ENCODE data around the gene CLEC16A.
"Not testable (repeated sequence)": the region's sequence is repeated elsewhere in the genome, so short reads cannot be mapped to it uniquely, and the experiment has no call there.

CLEC16A gene

DNA sequence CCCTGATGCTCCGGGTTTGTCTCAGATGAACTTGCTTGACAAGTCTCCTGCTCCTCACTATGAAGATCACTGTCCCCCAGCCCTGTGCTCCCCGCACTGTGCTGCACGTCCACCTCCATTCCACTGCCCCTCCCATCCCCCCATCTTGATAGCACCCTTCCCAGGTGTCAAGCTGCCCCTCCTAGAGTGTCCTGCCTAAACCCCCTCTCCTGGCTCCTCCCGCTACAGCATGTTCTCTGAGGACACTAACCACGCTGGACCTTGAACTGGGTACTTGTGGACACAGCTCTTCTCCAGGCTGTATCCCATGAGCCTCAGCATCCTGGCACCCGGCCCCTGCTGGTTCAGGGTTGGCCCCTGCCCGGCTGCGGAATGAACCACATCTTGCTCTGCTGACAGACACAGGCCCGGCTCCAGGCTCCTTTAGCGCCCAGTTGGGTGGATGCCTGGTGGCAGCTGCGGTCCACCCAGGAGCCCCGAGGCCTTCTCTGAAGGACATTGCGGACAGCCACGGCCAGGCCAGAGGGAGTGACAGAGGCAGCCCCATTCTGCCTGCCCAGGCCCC lies 20.6 kb upstream of the CLEC16A start:
- no peak for DNase-seq

DNA sequence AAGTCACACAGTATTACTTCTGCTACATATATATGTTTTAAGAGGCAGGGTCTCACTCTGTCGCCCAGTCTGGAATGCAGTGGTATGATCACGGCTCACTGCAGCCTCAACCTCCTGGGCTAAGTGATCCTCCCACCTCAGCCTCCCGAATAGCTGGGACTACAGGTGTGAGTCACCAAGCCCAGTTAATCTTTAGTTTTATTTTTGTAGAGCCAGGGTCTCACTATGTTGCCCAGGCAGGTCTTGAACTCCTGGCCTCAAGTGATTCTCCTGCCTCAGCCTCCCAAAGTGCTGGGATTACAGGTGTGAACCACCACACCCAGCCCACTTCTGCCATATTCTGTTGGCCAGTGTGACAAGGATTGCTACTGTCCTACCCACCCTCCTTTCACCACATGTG lies 19.1 kb upstream of the CLEC16A start:
- DNase-seq = not testable (repeated sequence)

DNA sequence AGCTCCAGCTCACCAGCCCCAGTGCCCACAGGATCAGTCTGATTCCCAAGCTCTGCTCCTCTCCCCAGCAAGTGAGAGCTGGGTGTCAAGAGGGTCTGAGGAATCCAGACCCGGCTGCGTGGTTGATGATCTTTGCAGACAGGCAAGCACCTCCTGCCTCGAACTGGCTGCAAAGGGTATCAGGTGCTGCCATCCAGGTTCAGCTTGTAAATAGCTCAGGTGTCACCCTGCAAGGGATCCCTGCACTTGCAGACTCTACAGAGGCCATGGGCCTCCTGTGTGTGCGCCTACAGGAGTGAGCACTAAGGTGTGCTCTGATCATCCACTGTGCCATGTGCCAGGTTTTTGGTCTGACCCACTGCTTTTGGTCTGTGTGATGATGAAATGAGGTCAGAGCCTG lies 18.3 kb upstream of the CLEC16A start:
- no peak for DNase-seq

DNA sequence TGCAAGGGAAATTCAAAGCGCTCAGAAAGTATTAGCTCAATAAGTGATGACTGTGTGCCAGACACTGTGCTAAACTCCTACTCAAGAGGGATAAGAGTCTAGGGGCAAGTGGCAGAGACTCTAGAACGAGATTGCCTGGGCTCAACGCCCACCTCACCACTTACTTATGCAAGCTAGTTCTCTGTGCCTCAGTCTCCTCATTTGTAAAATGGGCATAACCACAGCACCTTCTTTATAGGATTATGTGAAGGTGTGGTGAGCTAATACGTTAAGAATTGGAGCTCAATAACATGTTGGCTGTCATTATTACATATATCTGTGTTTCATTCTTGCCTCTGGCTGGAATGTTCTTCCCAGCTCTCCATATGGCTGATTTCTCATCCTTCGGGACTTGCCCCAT lies 17.5 kb upstream of the CLEC16A start:
- DNase-seq = no peak

DNA sequence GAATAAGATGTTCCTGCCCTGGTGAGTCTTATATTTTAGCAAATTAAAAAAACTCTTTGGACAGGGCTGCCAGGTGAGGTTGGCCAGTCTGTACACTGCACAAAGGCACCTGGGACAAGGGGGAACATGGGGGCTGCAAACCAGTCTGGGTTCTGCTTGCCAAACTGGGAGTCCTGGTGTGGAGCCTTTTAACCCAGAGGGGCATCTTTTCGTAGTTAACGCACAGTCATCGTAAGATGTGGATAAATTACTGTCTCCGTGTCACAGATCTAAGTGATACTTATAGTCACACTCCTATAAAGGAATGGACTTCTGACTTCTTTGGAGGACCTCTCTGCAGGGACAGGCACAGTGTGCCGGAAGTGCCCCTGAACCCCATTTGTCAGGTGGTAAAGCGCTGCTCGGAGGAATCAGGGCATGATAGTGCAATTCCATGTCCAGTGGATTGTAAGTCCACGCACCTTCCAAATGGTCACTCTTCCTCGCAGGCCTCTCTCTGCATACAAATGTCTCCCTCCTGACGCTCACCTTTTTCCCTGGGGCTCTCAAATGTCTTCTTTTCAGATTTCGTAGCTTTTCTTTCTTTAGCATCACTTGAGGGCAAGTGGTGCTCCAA lies 16.8 kb upstream of the CLEC16A start:
- no peak for DNase-seq

DNA sequence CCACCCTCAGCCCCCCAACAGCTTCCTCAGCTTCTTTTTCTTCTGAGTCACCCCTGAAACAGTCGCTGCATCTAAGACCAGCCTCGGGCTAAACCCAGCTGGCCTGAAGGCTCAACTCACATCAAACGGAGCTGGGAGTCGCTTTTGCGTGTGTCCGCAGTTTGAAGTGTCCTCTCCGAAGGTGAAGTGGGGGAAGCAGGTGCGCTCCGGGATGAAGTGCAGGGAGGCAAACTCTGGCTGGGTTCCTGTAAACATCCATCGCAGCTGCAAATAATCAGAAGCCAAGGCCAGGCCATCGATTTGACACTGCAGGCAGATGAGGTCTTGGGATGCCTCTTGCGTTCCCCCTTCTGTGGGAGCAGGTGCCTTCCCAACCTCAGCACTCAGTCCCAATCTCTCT lies 15.3 kb upstream of the CLEC16A start:
- DNase-seq = not testable (repeated sequence)

DNA sequence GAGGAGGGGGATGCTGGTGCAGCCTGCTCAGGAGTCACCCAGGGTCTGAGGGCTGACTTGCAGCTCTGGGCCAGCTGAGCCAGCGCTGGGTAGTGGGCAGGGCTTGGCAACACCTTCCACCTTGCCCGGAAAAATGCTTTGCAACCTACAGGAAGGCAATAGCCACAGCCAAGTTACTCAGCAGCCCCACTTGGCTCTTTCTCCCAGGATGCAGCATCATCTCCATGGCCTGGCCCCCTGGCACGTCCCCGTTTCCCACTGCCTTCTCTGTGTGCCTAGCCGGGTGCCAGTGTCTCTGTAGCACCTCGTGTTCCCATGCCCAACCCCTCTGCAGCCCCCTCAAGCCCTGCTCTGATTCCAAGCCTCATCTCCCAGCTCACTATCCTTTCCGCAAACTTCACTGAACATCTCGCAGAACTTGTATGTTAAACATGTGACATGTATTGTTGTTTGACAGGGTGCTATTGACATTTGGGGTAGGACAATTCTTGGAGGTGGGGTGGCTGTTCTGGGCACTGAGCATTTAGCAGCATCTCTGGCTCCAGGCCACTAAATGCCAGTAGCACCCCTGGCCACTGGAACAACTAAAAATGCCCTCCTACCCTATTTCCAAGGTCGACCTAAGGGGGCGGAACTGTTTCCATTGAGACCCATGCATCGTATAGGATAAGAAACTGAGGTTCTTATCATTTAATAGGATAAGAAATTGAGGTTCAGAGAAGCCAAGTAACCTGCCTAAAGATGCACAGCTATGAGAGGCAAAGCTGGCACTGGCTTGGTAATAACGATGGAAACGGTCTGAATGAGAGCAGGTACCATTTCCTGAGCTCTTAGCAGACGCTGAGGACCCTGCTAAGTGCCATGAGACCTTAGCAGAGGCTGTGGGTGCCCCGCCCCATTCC lies 14.3 kb upstream of the CLEC16A start:
- DNase-seq = no peak

DNA sequence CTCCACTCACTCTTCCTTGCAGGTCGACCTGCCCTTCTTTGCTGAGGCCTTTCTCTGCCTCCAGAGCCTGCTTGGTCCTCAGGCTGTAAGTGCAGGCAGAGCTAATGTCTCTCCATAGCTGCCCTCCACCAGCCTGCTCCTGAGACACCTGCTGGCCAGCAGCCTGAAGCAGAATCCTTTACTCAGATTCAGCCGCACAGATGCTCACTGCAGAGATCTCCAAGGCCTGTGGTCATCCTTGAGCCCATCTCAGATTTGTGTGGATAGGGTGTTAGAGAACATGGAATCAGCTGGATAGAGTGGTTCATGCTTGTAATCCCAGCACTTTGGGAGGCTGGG lies 13.6 kb upstream of the CLEC16A start:
- no peak for DNase-seq

DNA sequence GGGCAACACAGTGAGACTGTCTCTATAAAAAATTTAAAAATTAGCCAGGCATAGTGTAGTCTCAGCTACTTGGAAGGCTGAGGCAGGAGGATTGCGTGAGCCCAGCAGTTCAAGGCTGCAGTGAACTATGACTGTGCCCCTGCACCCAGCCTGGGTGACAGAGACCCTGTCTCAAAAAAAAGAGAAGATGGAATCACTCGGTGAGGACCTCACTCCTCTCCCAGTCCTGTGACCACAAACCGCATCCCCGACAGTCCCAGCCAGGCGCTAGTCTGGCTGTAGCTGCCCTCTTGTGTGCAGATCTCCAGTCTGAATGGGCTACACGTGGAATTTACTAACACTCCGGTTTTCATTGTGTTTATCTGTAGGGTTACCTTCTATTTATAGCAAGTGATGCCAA lies 13.2 kb upstream of the CLEC16A start:
- DNase-seq = no peak

DNA sequence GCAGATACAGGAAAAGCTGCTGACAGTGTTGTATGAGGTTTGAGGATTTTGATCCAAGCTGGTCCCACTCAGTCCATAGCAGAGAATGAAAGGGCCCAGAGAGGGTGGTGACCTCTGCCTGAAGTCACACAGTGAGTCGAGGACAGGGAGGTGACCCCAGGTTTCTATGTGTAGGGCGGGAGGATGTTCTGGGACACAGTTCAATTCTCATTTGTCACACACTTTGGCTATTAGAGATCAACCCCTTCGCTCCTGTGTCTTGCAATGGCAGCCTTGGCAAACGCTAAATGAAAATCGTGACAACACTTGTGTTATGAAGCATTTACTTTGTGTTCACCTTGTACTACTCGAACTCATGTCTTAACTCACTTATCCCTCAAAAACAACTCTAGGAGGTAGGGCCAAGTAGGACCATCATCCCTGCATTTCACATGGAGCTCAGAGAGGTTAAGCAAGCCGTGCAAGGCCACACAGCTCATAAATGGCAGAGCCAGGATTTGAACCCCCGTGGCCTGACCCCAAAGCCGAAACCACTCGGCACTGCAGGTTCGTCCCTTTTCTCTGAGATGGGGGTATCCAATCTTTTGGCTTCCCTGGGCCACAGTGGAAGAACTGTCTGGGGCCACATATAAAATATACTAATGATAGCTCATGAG lies 12.3 kb upstream of the CLEC16A start:
- no peak for DNase-seq

DNA sequence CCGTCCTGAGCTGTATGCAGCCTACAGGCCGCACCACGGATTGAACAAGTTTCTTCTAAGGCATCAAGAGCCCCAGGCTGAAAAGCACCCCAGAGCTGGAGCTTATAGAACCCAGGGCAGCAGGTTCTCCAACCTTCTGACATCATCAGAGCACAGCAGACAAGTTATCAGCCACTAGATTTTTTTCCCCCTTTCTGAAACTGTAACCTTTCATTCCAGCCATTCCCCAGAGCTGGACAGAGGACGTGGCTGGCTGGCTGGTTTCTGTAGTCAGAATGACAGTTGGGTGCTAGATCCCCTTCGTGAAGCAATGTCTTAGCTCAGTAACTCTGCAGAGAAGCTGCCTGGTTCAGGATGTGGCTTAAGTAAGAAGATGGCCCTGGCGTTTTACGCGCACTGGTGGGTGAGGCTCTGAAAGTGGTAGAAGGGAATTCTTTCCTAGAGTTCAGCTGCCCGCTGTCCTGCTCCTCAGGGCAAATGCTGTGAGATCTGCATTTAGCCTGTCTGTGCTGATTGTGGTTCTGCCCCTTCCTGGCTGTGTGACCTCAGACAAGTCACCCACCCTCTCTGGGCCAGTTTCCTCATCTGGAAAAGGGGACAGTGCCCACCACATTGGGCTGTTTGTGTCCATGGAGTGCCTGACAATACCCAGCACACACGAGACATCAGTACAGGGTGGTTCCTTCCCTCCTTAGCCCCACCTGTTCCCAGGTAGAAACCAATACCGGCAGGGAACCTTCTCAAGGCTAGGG lies 11.2 kb upstream of the CLEC16A start:
- DNase-seq = no peak

DNA sequence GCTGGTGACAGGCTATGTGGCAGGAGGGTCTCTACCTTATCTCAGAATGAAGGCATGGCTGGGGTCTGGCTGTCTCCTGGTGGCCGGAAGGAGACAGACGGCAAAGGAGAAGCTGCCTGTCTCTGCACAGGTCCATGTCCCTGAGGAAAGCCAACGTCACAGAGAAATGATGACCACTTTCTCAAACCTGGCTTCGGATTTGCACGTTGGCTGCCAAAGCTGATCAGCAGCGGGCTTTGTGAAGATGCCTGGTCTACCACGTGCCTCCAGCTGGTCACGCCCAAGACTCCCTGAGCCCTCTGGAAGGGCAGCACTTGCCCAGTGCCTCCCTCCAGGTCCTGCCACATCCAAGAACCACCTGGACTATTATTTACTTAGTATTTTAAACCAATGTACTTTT lies 10.5 kb upstream of the CLEC16A start:
- no peak for DNase-seq

DNA sequence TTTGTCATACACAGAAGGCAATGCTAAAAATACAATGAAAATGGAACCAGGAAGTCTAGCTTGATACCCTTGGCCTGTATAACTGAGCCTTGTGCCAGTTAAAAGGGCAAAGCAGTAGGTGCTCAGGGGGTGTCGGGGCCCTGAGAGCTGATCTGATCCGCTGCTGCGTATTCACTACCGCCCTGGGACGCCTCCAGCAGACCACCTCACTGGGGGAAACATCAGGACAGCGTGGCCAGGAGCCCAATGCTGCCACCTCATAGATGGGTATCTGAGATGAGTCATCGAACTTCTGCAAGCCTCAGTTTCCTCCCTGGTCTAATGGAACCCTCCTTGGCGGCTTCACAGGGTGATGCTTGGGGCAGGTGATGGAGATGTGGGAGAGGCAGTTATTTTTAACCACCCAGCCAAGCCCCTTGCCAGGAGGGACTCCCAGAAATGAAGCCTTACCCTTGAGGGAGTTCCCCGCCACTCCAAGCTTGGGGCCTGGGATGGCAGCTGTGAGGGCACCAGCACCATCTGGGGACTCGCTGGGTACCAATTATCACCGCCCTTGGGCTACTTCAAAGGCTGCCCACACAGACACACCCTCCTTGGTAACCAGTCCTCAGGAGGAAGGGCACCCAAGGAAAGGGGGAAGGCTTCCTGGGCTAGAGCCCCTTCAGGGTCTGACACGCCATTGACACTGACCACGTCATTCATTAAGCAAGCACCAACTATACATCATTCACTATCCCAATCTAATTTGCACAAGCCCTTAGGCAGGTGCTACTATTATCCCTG lies 9.8 kb upstream of the CLEC16A start:
- DNase-seq = no peak

DNA sequence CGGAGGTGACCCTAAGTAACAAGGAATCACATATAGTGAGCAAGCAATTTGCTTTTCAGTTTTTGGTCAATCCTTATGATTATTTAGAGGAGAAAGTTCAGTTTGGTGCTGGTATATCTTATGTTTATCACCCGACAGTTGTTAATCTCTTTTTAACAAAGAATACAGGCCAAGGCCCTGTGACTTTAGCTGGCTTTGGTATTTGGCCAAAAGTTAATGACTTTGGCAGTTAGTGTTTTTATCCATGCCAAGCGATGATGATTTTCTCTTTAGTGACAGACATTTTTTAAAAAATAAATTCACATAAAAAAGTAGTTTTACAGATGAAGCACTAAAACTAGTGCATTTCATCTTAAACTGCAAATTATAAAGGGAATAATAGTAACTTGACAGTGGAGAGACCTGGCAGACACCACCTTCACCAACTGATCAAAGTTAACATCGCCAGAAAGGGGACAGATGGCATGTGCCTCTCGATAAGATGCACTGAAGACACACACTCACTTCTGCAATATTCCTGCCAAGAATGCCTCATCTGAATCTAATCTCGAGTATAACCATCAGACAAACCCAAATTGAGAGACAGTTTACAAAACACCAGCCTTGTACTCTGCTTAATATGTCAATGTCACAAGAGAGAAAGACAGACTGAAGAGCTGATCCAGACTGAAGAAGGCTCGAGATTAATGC lies 9.0 kb upstream of the CLEC16A start:
- DNase-seq = no peak

DNA sequence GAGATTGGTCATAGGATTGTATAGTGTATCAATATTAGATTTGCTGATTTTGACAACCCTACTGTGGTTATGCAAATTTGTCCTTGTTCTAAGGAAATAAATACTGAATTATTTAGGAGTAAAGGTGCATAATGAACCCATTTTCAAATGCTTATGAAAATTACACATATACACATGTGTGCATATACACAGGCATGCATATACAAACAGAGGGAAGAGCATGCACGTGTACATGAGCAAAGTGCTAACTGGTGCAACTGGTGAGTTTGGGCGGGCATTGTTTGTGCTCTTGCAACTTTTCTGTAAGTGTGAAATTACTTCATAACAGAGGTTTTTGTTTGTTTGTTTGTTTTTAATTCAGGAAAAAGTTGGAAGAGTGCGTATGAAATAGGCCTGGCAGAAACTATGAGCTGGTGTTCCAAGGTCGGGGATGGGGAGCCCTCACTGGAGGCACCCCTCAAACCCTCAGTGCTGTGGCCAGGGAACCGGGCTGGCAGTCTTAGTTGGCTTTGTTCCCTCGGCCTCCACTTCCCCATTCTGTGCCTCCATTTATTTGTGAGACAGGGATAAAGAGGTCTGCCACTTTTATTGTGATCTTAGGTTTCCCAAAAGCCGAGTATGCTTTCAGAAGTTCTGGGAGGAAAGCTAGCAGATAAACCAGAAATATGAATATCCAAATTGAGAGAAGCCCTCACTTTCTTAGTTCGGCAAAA lies 7.9 kb upstream of the CLEC16A start:
- DNase-seq = peak in 1 of 3 donors; percentile 20

DNA sequence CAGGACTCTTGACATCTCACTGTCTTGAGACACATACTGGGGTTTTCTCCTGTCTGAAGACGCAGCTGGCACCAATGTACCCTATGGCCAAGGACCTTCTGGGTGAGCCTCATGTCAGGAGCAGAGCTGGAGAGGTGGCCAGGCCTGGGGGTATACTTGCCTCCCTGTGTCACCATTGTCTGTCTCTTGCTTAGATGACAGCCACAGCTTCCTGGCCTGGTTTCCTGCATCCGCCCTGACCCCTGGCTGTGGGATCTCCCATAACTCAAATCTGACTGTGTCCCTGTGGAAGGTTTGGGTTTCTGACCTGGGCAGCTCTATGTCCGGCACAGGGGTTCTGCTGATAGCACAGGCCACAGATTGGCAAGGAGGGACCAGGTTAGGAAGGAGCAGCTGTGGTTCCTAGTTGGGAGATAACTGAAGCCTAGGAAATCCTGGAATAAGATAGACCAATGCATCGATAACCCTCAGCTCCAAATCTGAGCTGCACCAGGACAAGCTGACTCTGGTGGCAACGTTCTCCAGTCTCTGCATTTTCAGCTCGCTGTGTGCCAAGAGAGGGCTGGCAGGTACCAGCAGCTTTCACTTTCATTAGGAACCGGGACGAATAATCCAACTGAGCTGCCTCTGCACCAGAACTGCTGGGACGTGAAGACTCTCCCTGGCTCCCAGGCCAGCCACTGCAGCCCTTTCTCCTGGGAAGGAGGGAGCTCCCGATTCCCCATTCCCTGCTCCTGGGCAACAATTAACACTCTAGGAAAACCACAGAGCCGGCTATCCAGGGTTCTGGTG lies 7.1 kb upstream of the CLEC16A start:
- peak in 1 of 3 donors; percentile 16 for DNase-seq

DNA sequence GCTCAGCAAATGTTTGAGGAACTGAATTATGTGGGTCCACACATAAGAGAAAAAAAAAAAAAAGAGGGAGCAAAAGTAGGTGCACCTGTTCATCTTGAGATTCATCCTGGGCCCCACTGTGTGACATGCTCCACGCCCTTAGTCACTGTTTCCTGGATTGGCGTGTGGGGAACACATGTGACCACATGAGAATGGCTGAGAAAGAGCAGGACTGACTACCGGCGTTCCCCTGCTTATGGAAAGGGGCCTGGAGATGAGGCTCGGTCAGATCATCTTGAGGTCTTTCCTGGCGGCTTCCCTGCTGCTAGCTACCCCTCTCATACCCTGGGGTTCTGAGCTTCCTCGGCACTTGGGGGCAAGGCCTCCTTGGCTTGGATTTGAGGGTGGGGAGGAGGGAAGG lies 6.0 kb upstream of the CLEC16A start:
- peak; percentile 43 to 59 (median 54) for DNase-seq

DNA sequence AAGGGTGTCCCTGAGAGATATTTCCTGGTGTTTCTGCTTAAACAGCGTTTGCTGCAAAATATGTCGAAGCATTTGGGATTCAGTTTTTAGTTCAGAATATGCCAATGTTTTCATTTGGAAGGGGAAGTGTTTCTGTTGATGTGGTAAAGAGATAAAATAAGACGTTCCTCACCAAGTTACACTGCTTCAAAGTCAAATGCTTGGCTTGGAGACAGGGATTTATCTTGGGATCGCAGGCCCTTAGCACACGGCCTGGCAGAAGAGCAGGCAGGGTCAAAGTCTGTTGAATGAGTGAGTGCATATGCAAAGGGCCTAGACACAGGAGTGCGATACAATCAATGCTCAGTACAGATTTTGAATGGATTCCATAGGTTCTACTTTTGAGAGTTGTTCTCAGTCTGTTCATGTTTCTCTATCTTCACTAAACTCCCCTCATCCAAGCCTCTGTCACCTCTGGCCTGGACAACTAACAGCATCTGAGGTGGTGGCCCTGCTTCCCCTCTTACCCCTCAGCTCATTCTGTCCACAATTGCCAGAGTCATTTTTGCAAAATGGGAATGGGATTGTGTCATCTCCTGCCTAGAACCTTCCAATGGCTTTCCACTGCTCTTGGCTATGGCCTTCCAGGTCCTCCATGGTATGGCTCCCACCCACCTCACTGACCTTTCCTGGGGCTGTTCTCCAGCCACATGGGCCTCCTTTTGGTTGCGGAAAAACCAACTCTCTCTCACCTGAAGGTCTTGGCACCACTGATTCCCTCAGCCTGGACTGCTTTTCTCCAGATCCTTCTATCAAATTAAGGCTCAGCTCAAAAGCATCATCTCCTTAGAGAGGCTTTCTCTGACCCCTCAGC lies 5.3 kb upstream of the CLEC16A start:
- DNase-seq = no peak

DNA sequence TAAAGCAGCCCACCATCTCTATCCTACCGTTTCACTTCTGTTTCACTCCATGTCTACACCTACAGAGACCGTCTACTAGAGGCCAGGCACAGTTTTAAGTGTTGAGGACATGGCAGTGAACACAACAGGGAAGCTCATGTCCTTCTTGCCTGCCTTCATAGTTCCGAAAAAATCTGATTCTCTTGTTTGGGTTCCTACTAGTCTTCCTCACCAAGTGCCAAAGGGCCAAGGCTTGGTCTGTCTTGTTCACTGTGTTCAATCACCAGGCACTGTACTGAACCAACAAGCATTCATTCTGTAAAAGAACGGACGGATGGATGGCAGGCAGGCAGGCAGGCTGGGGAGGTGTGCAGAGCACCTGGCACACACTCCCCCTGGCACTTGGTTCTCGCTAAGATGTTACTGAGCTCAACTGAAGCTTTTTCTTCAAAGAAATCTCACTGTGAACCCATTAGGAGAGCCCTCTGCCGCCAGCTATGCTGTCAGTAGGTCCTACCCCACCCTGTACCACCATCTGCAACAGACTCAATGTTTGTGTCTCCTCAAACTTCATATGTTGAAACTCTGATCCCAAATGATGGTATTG lies 4.6 kb upstream of the CLEC16A start:
- DNase-seq = no peak

All from suppressor macrophage treated with lipopolysaccharide for 1 hour (primary cell).